CD4-positive, alpha-beta T cell treated with Interleukin-2 at 100 ng/mL for 4 hours (primary cell): Measurements from ENCODE around the gene TNRC6A.
"Not testable (repeated sequence)": the region's sequence is repeated elsewhere in the genome, so short reads cannot be mapped to it uniquely, and the experiment has no call there.

ENCODE experiments used
- DNase-seq: peaks from one replicate; pipeline ENCODE4 v3.0.0-alpha.2; 2020; ENCODE audit warnings: low spot score

Gene TNRC6A

GRCh38 chr16:24759006-24759405 is 29.6 kb downstream of the TNRC6A start:
- DNase-seq = no peak

DNA sequence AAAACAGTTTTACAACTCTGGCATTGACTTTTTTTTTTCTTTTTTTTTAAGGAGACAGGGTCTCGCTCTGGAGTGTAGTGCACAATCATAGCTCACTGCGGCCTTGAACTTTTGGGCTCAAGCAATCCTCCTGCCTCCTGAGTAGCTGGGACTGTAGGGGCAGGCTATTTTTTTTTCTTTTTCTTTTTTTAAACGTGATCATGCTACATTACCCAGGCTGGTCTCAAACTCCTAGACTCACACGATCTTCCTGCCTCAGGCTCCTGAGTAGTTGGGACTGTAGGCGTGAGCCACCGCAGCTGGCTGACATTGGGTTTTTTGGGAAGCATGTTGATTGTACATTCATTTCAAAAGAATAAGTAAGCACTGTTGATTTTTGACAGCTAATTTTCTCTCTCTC is 32.1 kb downstream of the TNRC6A start:
- no peak for DNase-seq

GRCh38 chr16:24764916-24765315 is 35.5 kb downstream of the TNRC6A start:
- DNase-seq = no peak

DNA sequence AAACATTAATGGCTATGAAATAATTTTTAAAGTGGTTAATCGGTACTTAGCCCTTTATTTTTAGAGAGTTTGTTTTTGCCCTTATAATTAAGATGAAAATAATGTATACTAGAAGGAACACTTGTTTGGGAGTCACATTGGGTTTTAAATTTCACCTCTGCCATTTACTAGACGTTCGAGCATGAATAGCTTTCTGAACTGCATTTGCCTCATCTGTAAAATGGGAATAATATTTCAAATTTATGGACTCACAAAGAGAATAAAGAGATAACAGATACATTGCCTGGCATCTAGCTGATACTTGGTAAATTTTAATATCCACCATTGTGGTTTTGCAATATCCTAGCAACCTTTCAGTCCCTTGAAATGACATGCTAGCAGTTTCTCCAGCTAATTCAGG is 36.6 kb downstream of the TNRC6A start:
- DNase-seq = no peak

- no peak for DNase-seq
These were observed 40.4 kb downstream of the TNRC6A start for GRCh38 chr16:24769806-24770205.

DNA sequence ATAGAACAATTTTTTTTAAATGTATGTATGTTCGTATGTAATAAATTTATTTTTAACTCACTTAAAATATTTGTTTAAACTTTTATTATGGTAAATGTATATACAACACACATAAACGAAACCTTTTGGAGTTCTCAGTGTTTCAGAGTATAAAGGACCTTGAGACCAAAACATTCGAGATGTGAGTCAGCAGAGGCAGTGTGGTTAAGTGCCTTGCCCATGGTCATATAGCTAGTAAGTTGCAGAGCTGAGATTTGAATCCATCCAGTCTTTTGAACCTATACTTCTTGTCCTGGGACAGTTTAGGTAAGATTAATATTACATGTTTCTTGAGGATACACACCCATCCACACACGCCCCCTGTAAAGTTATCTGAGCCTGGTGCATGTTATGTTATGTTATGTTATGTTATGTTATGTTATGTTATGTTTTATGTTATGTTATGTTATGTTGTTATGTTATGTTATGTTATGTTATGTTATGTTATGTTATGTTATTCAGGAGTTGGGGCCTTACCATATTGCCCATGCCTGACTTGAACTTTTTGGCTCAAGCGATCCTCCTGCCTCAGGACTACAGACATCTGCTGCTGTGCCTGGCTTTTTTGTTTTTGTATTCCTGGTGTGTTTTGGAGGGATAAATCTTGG is 41.8 kb downstream of the TNRC6A start:
- no peak for DNase-seq

GRCh38 chr16:24771779-24772157 is 42.3 kb downstream of the TNRC6A start:
- no peak for DNase-seq

DNA sequence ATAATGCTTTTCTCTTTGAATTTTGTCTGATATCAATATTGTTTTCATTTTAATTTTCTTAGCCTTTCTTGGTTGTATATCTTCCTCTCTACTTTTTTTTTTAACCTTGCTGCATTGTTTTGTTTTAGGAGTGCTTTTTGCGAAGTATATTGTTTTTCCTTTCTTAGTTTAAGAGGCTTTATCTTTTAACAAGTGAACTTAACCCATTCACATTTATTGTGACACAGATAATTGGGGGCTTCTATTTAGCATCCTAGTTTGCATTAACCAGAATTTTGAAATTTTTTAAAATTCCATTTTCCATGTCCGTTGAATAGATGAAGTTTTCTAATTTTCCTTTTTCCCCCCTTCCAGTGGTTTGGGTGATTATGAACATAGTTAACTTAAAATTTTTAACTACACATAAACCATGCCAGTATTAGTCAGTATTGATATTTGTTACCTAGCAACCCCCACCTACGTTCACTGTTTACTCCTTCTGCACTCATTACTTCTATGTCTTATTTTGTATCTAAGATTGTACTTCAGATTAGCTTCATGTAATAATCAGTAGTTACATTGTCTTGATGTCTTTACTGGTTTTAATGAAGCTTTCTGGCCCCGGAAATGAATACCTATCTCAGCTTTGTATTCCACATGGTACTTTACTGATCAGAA is 44.4 kb downstream of the TNRC6A start:
- DNase-seq = peak; percentile 14

GRCh38 chr16:24774510-24774909 is 45.1 kb downstream of the TNRC6A start:
- DNase-seq = no peak

GRCh38 chr16:24775455-24775854 is 46.0 kb downstream of the TNRC6A start:
- DNase-seq = no peak

- DNase-seq = no peak
These were observed 47.2 kb downstream of the TNRC6A start for GRCh38 chr16:24776501-24777220.

- no peak for DNase-seq
These were observed 49.2 kb downstream of the TNRC6A start for GRCh38 chr16:24778671-24779070.

GRCh38 chr16:24781256-24781655 is 51.8 kb downstream of the TNRC6A start:
- DNase-seq = no peak

- no peak for DNase-seq
These were observed 54.7 kb downstream of the TNRC6A start for GRCh38 chr16:24784121-24784520.

DNA sequence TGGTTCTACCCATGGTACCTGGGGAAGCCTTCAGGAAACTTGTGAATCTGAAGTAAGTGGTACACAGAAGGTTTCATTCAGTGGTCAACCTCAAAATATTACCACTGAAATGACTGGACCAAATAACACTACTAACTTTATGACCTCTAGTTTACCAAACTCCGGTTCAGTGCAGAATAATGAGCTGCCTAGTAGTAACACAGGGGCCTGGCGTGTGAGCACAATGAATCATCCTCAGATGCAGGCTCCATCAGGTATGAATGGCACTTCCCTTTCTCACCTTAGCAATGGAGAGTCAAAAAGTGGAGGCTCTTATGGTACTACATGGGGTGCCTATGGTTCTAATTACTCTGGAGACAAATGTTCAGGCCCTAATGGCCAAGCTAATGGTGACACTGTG is 60.4 kb downstream of the TNRC6A start:
- DNase-seq = no peak

DNA sequence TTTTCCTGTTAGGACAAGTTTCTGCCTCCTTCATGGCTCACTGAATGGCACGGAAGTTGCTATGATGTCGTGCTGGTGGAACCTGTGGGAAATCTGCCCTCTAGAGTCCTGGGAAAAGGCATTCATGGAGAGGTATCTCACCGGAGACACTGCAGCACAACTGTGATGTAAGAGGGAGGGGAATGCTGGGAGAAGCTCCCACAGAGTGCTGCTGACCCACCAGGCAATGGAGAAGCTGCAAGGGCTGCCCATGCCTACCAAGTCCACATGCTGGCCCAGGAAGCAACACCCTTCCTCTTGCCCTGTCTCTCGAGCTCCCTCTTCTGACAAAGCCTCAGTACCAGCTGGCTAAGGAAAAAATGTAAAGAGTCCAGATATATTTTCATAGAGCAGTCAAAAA is 71.1 kb downstream of the TNRC6A start:
- no peak for DNase-seq

DNA sequence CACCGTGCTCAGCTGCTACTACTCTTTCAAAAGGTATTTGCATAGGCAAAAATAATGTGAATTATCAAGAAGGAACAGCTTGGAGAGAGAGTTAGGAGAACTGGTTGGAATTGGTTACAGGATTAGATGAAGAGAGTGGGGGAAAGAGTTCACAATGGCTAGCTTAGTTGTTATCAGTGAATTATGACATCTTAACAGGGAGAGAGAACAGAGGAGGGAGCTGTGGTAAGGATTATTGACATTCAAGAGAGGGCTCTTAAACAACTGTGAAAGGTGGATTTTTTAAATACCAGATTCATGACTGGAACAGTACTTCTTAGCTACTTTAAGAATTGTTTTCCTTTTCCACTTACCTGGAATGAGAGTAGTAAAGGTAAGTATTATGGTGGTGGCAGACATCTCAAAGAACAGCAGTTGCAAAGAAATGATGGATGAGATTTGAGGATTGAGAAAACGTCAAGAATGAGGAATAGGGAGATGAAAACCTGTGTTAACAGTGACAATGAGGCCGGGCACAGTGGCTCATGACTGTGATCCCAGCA is 72.4 kb downstream of the TNRC6A start:
- no peak for DNase-seq

- no peak for DNase-seq
These were observed 76.0 kb downstream of the TNRC6A start for GRCh38 chr16:24805484-24805883.

DNA sequence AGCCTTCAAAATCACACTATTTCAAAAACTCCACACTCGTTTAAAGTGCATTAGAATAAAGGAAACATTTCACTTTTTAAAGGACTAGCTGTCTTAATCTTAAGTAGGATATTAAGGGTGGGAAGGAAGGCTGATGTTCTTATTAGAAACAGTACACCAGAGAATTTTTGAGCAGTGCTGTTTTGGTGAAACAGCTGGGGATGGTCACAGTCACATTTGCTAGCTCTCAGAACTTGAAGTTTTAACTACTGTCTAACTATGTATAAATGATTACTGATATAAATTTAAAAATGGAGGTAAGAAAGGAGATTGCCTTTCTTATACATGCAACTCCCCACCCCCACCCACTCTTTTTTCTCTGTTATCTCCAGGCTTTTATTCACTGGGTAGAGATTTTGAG is 77.8 kb downstream of the TNRC6A start:
- no peak for DNase-seq

DNA sequence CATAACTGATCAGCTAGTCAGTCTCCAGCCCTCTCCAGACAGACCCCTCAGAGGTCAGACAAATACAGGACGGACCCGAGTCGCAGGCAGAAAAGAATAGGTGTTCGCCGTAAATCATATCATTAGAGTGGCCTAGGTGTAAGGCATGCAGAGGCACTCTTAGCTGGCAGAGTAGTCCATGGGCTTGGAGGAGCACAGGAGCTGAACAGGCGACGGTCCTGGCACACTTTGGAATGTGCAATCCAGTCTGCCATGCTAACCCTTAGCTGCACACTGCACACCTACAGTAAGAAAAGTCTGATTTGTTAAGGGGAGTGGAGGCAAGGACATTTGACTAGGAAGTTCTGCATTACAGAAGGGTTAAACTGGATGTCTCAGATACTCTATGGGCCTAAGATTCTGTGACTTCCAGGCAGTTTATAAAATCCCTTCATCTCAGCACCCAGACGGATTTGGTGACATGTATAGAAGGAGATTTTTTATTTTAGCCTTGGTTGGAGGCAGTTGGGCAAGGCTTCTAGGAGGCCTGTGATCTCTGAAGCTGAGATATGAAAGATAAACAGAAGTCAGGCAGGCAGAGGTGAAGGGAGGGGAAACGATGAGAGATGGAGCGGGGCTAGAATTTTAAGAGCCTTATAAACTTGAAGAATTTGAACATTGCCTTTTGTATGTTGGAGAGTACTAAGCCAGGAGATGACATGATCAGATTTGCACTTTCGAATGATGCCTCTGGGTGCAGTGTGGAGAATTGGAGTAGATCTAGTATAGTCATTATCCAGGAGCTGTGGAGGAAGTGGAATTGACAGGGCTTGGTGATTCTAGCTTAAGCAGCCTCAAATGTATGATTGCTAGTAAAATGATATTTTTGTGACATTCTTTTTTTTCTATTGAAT is 81.7 kb downstream of the TNRC6A start:
- no peak for DNase-seq

DNA sequence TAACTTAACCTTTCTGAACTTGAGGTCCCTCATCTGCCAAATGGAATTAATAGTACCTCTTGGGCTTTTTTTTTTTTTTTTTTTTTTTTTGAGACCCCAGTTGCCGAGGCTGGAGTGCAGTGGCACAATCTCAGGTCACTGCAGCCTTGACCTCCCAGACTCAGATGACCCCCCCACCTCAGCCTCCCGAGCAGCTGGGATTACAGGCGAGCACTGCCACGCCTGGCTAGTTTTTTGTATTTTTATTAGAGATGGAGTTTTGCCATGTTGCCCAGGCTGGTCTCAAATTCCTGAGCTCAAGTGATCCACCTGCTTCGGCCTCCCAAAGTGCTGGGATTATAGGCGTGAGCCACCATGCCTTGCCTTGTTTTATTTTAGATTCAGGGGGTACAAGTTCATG is 83.4 kb downstream of the TNRC6A start:
- DNase-seq = not testable (repeated sequence)

GRCh38 chr16:24815021-24815420 is 85.6 kb downstream of the TNRC6A start:
- DNase-seq = no peak
